GM12892 (cell line): ENCODE data around the gene ARPP21.

Source experiments
- DNase-seq: peaks from one replicate; pipeline ENCODE4 v3.0.0; 2011; ENCODE audit not compliant: insufficient read length
- FAIRE-seq: peaks from 2 replicates; lab custom pipeline; 2011; peaks lifted over from hg19 to GRCh38; lab: Jason Lieb, UNC
- POLR2A ChIP-seq: IDR thresholded peaks from 2 replicates; pipeline ENCODE4 v1.6.1; 2011; ENCODE audit warnings: low read depth, low read length, control low read depth
- POLR2AphosphoS5 ChIP-seq: IDR thresholded peaks from 2 replicates; pipeline ENCODE4 v1.6.1; 2011; ENCODE audit warnings: low read depth, low read length, control low read depth
- TAF1 ChIP-seq: IDR thresholded peaks from 2 replicates; pipeline ENCODE4 v1.6.1; 2011; ENCODE audit warnings: low read depth, mild to moderate bottlenecking, control low read depth, low read length, borderline replicate concordance

Gene ARPP21

GRCh38 chr3:35722902-35723301 lies 83.6 kb downstream of the ARPP21 start:
- no peak for DNase-seq
- TF ChIP-seq POLR2A (no peak), TAF1 (no peak), POLR2AphosphoS5 (no peak)
- no peak for FAIRE-seq

GRCh38 chr3:35723480-35724097 lies 84.3 kb downstream of the ARPP21 start:
- no peak for TF ChIP-seq POLR2A
- no peak for TF ChIP-seq TAF1
- TF ChIP-seq POLR2AphosphoS5 = no peak

GRCh38 chr3:35724106-35724505 lies 84.8 kb downstream of the ARPP21 start:
- DNase-seq (no peak), FAIRE-seq (no peak)
- no peak for TF ChIP-seq POLR2AphosphoS5
- TF ChIP-seq TAF1 = no peak
- TF ChIP-seq POLR2A = no peak

More at GRCh38 chr3:35723480-35724097, 84.3 kb downstream of the ARPP21 start:
- DNase-seq (no peak), FAIRE-seq (no peak)

- DNase-seq (no peak), FAIRE-seq (no peak)
- TF ChIP-seq POLR2A (no peak), TAF1 (no peak), POLR2AphosphoS5 (no peak)
These were observed 87.9 kb downstream of the ARPP21 start for GRCh38 chr3:35727179-35727578.

- TF ChIP-seq TAF1 (no peak), POLR2A (no peak), POLR2AphosphoS5 (no peak)
- no peak for FAIRE-seq
- DNase-seq = no peak
These were observed 94.0 kb downstream of the ARPP21 start for GRCh38 chr3:35733341-35733740.

GRCh38 chr3:35733864-35734263 lies 94.5 kb downstream of the ARPP21 start:
- TF ChIP-seq POLR2A (no peak), POLR2AphosphoS5 (no peak), TAF1 (no peak)
- FAIRE-seq (no peak), DNase-seq (no peak)

GRCh38 chr3:35737080-35737479 lies 97.8 kb downstream of the ARPP21 start:
- TF ChIP-seq POLR2A (no peak), TAF1 (no peak), POLR2AphosphoS5 (no peak)
- no peak for FAIRE-seq
- DNase-seq = no peak

GRCh38 chr3:35737527-35737926 lies 98.2 kb downstream of the ARPP21 start:
- DNase-seq (no peak), FAIRE-seq (no peak)
- TF ChIP-seq POLR2AphosphoS5 (no peak), POLR2A (no peak), TAF1 (no peak)

- FAIRE-seq = no peak
- DNase-seq = no peak
- TF ChIP-seq POLR2AphosphoS5 (no peak), POLR2A (no peak), TAF1 (no peak)
These were observed 98.8 kb downstream of the ARPP21 start for GRCh38 chr3:35737934-35738706.

- FAIRE-seq (no peak), DNase-seq (no peak)
- TF ChIP-seq POLR2AphosphoS5 = no peak
- TF ChIP-seq POLR2A = no peak
- TF ChIP-seq TAF1 = no peak
These were observed 100.0 kb downstream of the ARPP21 start for GRCh38 chr3:35739181-35739809.

- DNase-seq (no peak), FAIRE-seq (no peak)
- TF ChIP-seq POLR2AphosphoS5 = no peak
- TF ChIP-seq POLR2A = no peak
- no peak for TF ChIP-seq TAF1
These were observed 100.7 kb downstream of the ARPP21 start for GRCh38 chr3:35739964-35740527.
